A549 (cell line): ENCODE data around the gene OGFOD2. TPM values are rescaled to one million over a fixed set of nuclear protein-coding genes. Genes with fewer than 3 reads are reported as not detected.

Experiments used
- ATAC-seq, 2 experiments: fragments of 200-7000 bp in 1 of 2; fragments of >200 bp in 1 of 2; cut with Nextera tagmentation in 1 of 2; cut with Tn5 transposase in 1 of 2; 3 replicates each; pipeline versions ENCODE4 v1.8.0 to v1.9.1; 2018 to 2020; ENCODE audit warnings: mild to moderate bottlenecking in 1 of 2, moderate library complexity in 1 of 2
- CTCF ChIA-PET: fragments of 300-600 bp; sonication (Branson Sonifier 250); formaldehyde crosslinking; extraction: SDS; loops from one replicate; lab custom pipeline; 2021; ENCODE audit warnings: antibody characterized with exemption, inconsistent platforms; lab: Yijun Ruan, JAX
- POLR2A ChIA-PET: fragments of 350-600 bp; formaldehyde crosslinking; extraction: SDS; loops from one replicate; lab custom pipeline; 2021; ENCODE audit warnings: antibody characterized with exemption, inconsistent platforms; lab: Yijun Ruan, JAX
- DNase-seq, 2 experiments: peaks; one replicate each; pipeline versions ENCODE4 v3.0.0 to v3.0.0-alpha.2; 2011 to 2016; ENCODE audit warnings: low read depth in 1 of 2, low spot score in 1 of 2
- FAIRE-seq: peaks from 2 replicates; lab custom pipeline; 2011; peaks lifted over from hg19 to GRCh38; lab: Jason Lieb, UNC
- H3K27ac ChIP-seq, 2 experiments: fragments of >200 bp; sonication (Bioruptor Twin); formaldehyde crosslinking; 3 replicates each; pipeline ENCODE4 v1.5.1; 2016 to 2017
- H3K4me1 ChIP-seq: fragments of >200 bp; sonication (Bioruptor Twin); formaldehyde crosslinking; 3 replicates; pipeline ENCODE4 v1.6.1; 2016
- H3K4me2 ChIP-seq: fragments of >200 bp; sonication (Bioruptor Twin); formaldehyde crosslinking; 3 replicates; pipeline ENCODE4 v1.6.1; 2016
- H3K4me3 ChIP-seq: fragments of >200 bp; sonication (Bioruptor Twin); formaldehyde crosslinking; 3 replicates; pipeline ENCODE4 v1.5.1; 2016
- H3K9me3 ChIP-seq: fragments of >200 bp; sonication (Bioruptor Twin); formaldehyde crosslinking; 3 replicates; pipeline ENCODE4 v1.6.1; 2016
- CBX8 ChIP-seq: fragments of 200-600 bp; sonication (generic); IDR thresholded peaks from 2 replicates; pipeline ENCODE4 v1.6.1; 2016
- CEBPB ChIP-seq, 2 experiments: fragments of >200 bp in 1 of 2; sonication (Bioruptor Twin) in 1 of 2; formaldehyde crosslinking in 1 of 2; IDR thresholded peaks; 2 replicates each; pipeline ENCODE4 v1.6.1; 2012 to 2016
- EHMT2 ChIP-seq: fragments of 200-600 bp; sonication (generic); IDR thresholded peaks from 2 replicates; pipeline ENCODE4 v1.6.1; 2016; ENCODE audit warnings: antibody characterized with exemption, low read depth, mild to moderate bottlenecking, moderate library complexity
- EP300 ChIP-seq, 2 experiments: fragments of >200 bp; sonication (Bioruptor Twin); formaldehyde crosslinking; IDR thresholded peaks; 2 replicates in 1 of 2; 3 replicates in 1 of 2; pipeline ENCODE4 v1.6.1; 2016 to 2017
- FOSL2 ChIP-seq, 2 experiments: fragments of 450-650 bp in 1 of 2; fragments of >200 bp in 1 of 2; sonication (Bioruptor Twin) in 1 of 2; formaldehyde crosslinking; IDR thresholded peaks; 2 replicates each; pipeline versions ENCODE4 v1.5.0 to v1.6.1; 2016 to 2020; ENCODE audit warnings: mild to moderate bottlenecking in 1 of 2, moderate library complexity in 1 of 2
- HEYL ChIP-seq: fragments of 250-450 bp; sonication (Bioruptor Pico); IDR thresholded peaks from 2 replicates; pipeline ENCODE4 v1.8.0; 2021; ENCODE audit warnings: mild to moderate bottlenecking, moderate library complexity
- HOXA7 ChIP-seq: fragments of 250-450 bp; sonication (Bioruptor Pico); IDR thresholded peaks from 2 replicates; pipeline ENCODE4 v1.5.0; 2020; ENCODE audit warnings: mild to moderate bottlenecking, moderate library complexity
- HOXB5 ChIP-seq: fragments of 250-450 bp; sonication (Bioruptor Pico); IDR thresholded peaks from 2 replicates; pipeline ENCODE4 v1.5.0; 2020; ENCODE audit warnings: mild to moderate bottlenecking, moderate library complexity
- JUN ChIP-seq, 2 experiments: fragments of >200 bp; sonication (Bioruptor Twin); formaldehyde crosslinking; IDR thresholded peaks; 2 replicates in 1 of 2; 3 replicates in 1 of 2; pipeline ENCODE4 v1.6.1; 2016 to 2017
- JUNB ChIP-seq: fragments of >200 bp; sonication (Bioruptor Twin); formaldehyde crosslinking; IDR thresholded peaks from 2 replicates; pipeline ENCODE4 v1.6.1; 2016
- MYC ChIP-seq: IDR thresholded peaks from 2 replicates; pipeline ENCODE4 v1.6.1; 2012; ENCODE audit warnings: mild to moderate bottlenecking, inconsistent platforms, low read length, improper control_type of control experiment, borderline replicate concordance
- NR3C1 ChIP-seq: fragments of >200 bp; sonication (Bioruptor Twin); formaldehyde crosslinking; IDR thresholded peaks from 3 replicates; pipeline ENCODE4 v1.6.1; 2017
- POLR2A ChIP-seq: IDR thresholded peaks from 2 replicates; pipeline ENCODE4 v1.6.1; 2012; ENCODE audit warnings: mild to moderate bottlenecking, low read length
- RAD21 ChIP-seq, 2 experiments: fragments of >200 bp in 1 of 2; sonication (Bioruptor Twin) in 1 of 2; formaldehyde crosslinking in 1 of 2; IDR thresholded peaks in 1 of 2; conservative IDR thresholded peaks in 1 of 2; 2 replicates in 1 of 2; 3 replicates in 1 of 2; pipeline ENCODE4 v1.6.1; 2012 to 2018; ENCODE audit warnings: inconsistent platforms in 1 of 2
- RARB ChIP-seq: fragments of 250-450 bp; sonication (Bioruptor Pico); IDR thresholded peaks from 2 replicates; pipeline ENCODE4 v1.8.0; 2021; ENCODE audit warnings: mild to moderate bottlenecking, moderate library complexity
- RCOR1 ChIP-seq: fragments of 150-350 bp; IDR thresholded peaks from 2 replicates; pipeline ENCODE4 v1.6.1; 2014; ENCODE audit warnings: antibody characterized with exemption, low read length, low read depth
- SMC3 ChIP-seq: fragments of >200 bp; sonication (Bioruptor Twin); formaldehyde crosslinking; IDR thresholded peaks from 3 replicates; pipeline ENCODE4 v1.6.1; 2018; ENCODE audit warnings: inconsistent platforms
- TP53 ChIP-seq: fragments of 250-450 bp; sonication (Bioruptor Pico); IDR thresholded peaks from 2 replicates; pipeline ENCODE4 v1.5.0; 2021; ENCODE audit warnings: mild to moderate bottlenecking, moderate library complexity
- ZFP36 ChIP-seq: fragments of 450-650 bp; IDR thresholded peaks from 2 replicates; pipeline ENCODE4 v1.6.1; 2014; ENCODE audit warnings: borderline replicate concordance; ENCODE audit not compliant: partially characterized antibody
- ZSCAN20 ChIP-seq: fragments of 250-450 bp; sonication (Bioruptor Pico); IDR thresholded peaks from 2 replicates; pipeline ENCODE4 v1.8.0; 2022; ENCODE audit warnings: mild to moderate bottlenecking, moderate library complexity
- WGBS: methylation state at CpG from one replicate; pipeline ENCODE4 v1.1.6; 2017; ENCODE audit errors: missing lambda C conversion rate; 5-methylcytosine and 5-hydroxymethylcytosine counted together
- polyA plus RNA-seq, 4 experiments: library from polyadenylated mRNA; depleted of rRNA in 3 of 4; stranded (reverse); fragments of >200 nt; fragmentation: RNase III in 1 of 4; extraction: RNeasy Plus Mini Kit Qiagen cat#74134 plus additional on column Dnase treatment in 1 of 4; gene quantifications; 2 replicates in 3 of 4; 3 replicates in 1 of 4; pipeline ENCODE4 v1.2.3, GENCODE V29; 2011 to 2017
- TF ChIP-seq, protein P1 (sequence below): fragments of >200 bp; sonication (Bioruptor Twin); formaldehyde crosslinking; IDR thresholded peaks from 3 replicates; pipeline ENCODE4 v1.5.1; 2016
- TF ChIP-seq, protein P2 (sequence below): fragments of 450-650 bp; IDR thresholded peaks from 2 replicates; pipeline ENCODE4 v1.6.1; 2014; ENCODE audit warnings: antibody characterized with exemption
- TF ChIP-seq, protein P3 (sequence below): IDR thresholded peaks from 2 replicates; pipeline ENCODE4 v1.6.1; 2012

The OGFOD2 gene
- polyA plus RNA-seq, 2 of the 4 experiments (the other 2 are of a cell fraction) = 11.0 to 18.2 TPM

DNA sequence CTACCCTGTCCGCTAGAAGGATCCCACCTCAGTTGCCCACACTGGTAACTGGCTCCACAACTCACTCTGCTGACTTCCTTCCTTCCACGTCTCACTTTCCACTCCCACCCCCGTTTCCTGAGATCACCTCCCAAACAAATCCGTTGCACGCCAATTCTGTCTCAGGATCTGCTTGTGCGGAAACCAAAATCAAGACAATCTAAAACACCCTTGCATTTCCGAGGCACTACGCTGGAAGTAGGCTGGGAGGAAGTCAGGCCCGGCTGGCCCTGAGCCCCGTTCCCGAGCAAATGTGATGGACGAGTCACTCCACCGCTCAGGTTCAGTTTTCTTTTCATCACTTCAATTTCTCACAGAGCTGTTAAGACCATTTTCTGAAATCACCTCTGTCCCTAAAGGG is 31.8 kb upstream of the OGFOD2 start:
- DNase-seq (no peak), FAIRE-seq (no peak), ATAC-seq (no peak)
- TF ChIP-seq TP53 (CRISPR knock-in tag) = no peak
- TF ChIP-seq CEBPB (IDR thresholded peaks at IDR 0.05) = no peak
- TF ChIP-seq CBX8 = no peak
- TF ChIP-seq HOXA7 (CRISPR knock-in tag) = no peak
- no peak for TF ChIP-seq POLR2A
- no peak for TF ChIP-seq HEYL
- TF ChIP-seq RCOR1 = no peak
- no peak for TF ChIP-seq EP300 (IDR thresholded peaks at IDR 0.05)
- H3K27ac ChIP-seq = peak overlapping the region; percentile 13 to 57; a peak in 3 of 6 replicates
- peaks cover 62% of the 10 kb centered on the region for H3K4me1 ChIP-seq
- H3K4me3 ChIP-seq = no peak overlapping the region
- ChIA-PET POLR2A (no interaction called here), CTCF (interaction anchor here (0.6 to 25.9 kb wide), 3 partner anchors 9 to 144 kb away, joined by 3 to 522 read pairs (median 4); no protein-coding TSS in a partner anchor)
- WGBS = 86% methylated on average over 13 of the region's 13 CpGs
- H3K9me3 ChIP-seq = no peaks in the 10 kb centered on the region
- H3K4me2 ChIP-seq = no peak overlapping the region

DNA sequence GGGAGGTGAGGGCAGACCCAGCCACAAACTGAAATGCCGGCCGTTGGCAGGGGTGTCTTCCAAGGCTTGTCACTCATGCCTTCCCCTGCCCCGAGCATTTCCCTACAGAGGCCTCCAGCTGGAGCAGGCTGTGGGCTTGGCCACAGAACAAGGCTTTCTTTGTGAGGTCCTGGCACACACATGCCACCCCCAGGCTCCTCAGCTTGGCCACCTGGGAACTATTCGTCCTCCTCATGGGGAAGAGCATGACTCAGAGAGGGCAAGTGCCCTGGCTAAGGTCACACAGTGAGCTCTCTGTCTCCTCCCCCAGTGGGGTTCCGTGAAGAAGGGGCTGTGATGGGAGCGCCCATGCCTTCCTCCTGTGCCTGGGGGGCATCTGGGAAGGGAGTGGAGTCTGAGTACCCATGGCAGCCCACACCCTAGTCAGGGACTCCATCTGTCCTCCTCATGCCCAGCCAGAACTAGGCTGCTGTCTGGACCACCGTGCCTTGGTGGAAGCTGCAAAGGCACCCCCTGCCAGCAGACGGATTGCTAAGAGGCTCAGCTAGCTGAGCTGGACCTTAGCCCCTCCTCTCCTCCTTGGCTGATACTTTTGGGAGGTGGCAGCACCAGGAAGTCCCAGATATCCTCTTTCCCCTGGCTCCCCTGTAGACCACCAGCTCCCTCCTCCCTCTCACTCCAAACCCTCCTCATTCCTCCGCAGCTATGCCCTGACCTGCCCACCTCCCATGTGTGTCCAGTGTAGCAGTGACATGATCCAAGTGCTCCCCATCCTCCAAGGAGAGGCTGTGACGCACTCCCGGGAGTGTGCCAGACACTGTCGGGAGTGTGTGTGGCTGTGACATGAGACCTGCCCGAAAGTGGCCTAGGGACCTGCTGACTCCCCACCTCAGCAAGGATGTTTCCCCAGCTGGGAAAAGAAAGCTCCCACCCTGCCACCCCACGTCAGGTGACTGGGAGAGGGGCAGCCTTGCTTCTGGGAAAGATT is 30.1 kb upstream of the OGFOD2 start:
- no peak overlapping the region for H3K4me3 ChIP-seq
- ChIA-PET CTCF (interaction anchor here (1.0 to 25.9 kb wide), 10 partner anchors 11 to 151 kb away, joined by 3 to 522 read pairs (median 6); no protein-coding TSS in a partner anchor), POLR2A (no interaction called here)
- H3K4me1 ChIP-seq = peaks cover 63% of the 10 kb centered on the region
- peak overlapping the region; percentile 76 to 87 for H3K27ac ChIP-seq
- H3K9me3 ChIP-seq = no peaks in the 10 kb centered on the region
- TF ChIP-seq HOXB5 (CRISPR knock-in tag) = no peak
- no peak for TF ChIP-seq NR3C1
- TF ChIP-seq ZFP36 = peak; percentile 64
- TF ChIP-seq, all 56 proteins: peak for 1
- peak; percentile 25 to 31; a peak in 4 of 6 replicates for ATAC-seq
- 56% methylated on average over 14 of the region's 14 CpGs for WGBS
- peak overlapping the region; percentile 58 for H3K4me2 ChIP-seq
- DNase-seq = peak in 1 of 2 experiments; percentile 67
- FAIRE-seq = no peak

DNA sequence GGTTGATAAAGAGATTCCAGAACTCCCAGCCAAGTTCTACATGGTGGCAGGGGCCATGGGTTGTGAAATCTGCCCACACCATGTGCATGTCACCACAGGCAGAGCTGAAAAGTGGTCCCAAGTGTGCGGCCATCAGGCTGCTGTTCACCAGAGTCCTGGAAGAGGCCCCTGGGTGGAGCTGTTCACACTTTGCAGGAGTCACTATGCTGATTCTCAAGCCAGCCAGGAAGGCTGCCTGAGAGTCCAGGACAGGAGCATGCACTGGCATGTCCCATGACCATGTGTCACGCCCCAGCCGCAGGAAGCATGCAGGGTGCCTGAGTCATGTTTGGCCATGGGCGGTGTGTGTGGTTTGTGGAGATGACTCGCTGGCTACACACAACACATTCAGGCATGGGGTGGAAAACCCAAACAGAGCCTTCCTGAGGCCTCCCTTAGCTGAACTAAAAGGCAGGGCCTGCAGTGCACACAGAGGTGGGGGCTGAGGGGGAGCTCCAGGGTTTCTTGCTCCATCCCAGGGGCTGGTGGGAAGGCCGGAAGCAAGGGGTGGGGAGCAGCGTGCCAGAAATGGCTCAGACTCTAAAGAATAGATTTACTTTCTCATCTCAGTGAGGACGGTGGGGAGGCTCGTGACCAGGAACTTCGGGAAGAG is 28.2 kb upstream of the OGFOD2 start:
- Histone ChIP-seq H3K27ac (peak overlapping the region; percentile 76 to 87), H3K4me2 (peak overlapping the region; percentile 56)
- CTCF ChIA-PET = interaction anchor here (0.6 to 25.9 kb wide), 16 partner anchors 10 to 291 kb away, joined by 3 to 522 read pairs (median 6); no protein-coding TSS in a partner anchor
- FAIRE-seq (peak; percentile 82), DNase-seq (peak; percentile 92 to 96)
- TF ChIP-seq FOSL2 (IDR thresholded peaks at IDR 0.05) = peak; percentile 74
- peak; percentile 97 for TF ChIP-seq FOSL2 (CRISPR knock-in tag; IDR thresholded peaks at IDR 0.05)
- no peak for TF ChIP-seq ZSCAN20 (CRISPR knock-in tag)
- TF ChIP-seq EP300 (IDR thresholded peaks at IDR 0.05) = peak; percentile 22 to 39; a peak in 2 of 5 replicates
- TF ChIP-seq, protein P1, sequence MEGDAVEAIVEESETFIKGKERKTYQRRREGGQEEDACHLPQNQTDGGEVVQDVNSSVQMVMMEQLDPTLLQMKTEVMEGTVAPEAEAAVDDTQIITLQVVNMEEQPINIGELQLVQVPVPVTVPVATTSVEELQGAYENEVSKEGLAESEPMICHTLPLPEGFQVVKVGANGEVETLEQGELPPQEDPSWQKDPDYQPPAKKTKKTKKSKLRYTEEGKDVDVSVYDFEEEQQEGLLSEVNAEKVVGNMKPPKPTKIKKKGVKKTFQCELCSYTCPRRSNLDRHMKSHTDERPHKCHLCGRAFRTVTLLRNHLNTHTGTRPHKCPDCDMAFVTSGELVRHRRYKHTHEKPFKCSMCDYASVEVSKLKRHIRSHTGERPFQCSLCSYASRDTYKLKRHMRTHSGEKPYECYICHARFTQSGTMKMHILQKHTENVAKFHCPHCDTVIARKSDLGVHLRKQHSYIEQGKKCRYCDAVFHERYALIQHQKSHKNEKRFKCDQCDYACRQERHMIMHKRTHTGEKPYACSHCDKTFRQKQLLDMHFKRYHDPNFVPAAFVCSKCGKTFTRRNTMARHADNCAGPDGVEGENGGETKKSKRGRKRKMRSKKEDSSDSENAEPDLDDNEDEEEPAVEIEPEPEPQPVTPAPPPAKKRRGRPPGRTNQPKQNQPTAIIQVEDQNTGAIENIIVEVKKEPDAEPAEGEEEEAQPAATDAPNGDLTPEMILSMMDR = 0 out of 3 replicates have a peak, but pooled peaks have one; percentile 16
- TF ChIP-seq HEYL = no peak
- no peak for TF ChIP-seq RARB (CRISPR knock-in tag)
- TF ChIP-seq, protein P2, sequence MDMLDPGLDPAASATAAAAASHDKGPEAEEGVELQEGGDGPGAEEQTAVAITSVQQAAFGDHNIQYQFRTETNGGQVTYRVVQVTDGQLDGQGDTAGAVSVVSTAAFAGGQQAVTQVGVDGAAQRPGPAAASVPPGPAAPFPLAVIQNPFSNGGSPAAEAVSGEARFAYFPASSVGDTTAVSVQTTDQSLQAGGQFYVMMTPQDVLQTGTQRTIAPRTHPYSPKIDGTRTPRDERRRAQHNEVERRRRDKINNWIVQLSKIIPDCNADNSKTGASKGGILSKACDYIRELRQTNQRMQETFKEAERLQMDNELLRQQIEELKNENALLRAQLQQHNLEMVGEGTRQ = peak; percentile 27; the same call in 1 of the 2 replicates
- peak; percentile 11 to 32; a peak in 2 of 5 replicates for TF ChIP-seq RAD21 (conservative IDR thresholded peaks at IDR 0.05 in 1 of 2, IDR thresholded peaks at IDR 0.05 in 1 of 2)
- TF ChIP-seq JUN (IDR thresholded peaks at IDR 0.05) = peak in 1 of 2 experiments; percentile 68; a peak in 1 of 5 replicates
- TF ChIP-seq EHMT2 = no peak
- TF ChIP-seq MYC = peak; percentile 77; the same call in 1 of the 2 replicates
- TF ChIP-seq SMC3 = peak; percentile 42; the same call in 2 of the 3 replicates
- TF ChIP-seq, protein P3, sequence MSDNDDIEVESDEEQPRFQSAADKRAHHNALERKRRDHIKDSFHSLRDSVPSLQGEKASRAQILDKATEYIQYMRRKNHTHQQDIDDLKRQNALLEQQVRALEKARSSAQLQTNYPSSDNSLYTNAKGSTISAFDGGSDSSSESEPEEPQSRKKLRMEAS = peak; percentile 80
- TF ChIP-seq JUNB = peak; percentile 49; the same call in 1 of the 2 replicates
- no peak for TF ChIP-seq TP53 (CRISPR knock-in tag)
- TF ChIP-seq, all 56 proteins: peak for 10
- no peaks in the 10 kb centered on the region for H3K9me3 ChIP-seq
- peak; percentile 86 to 88 for ATAC-seq
- peaks cover 68% of the 10 kb centered on the region for H3K4me1 ChIP-seq
- POLR2A ChIA-PET = no interaction called here
- WGBS = 60% methylated on average over 8 of the region's 10 CpGs
- no peak overlapping the region for H3K4me3 ChIP-seq
